Endothelial cell of umbilical vein (primary cell): ENCODE measurements around the gene MYOZ3. TPM values are rescaled to one million over a fixed set of nuclear protein-coding genes. Genes with fewer than 3 reads are reported as not detected.

ENCODE experiments used
- BruUV-seq: library from RNA; stranded (reverse); fragments of 400-500 nt; replicated peaks from 2 replicates; lab custom pipeline; 2021; lab: Mats Ljungman, UMichigan
- CTCF ChIA-PET: fragments of 300-600, 350-600 bp; sonication (Branson Sonifier 250); formaldehyde crosslinking; loops from one replicate; lab custom pipeline; 2021; ENCODE audit warnings: antibody characterized with exemption, inconsistent platforms; lab: Charles Lee
- POLR2A ChIA-PET: fragments of 300-600, 350-600 bp; sonication (Branson Sonifier 250); formaldehyde crosslinking; loops from one replicate; lab custom pipeline; 2021; ENCODE audit warnings: antibody characterized with exemption, inconsistent platforms; lab: Charles Lee
- DNase-seq: peaks from one replicate; pipeline ENCODE4 v3.0.0-alpha.2; 2011; ENCODE audit warnings: low read depth, low spot score
- FAIRE-seq: peaks from 2 replicates; lab custom pipeline; 2011; peaks lifted over from hg19 to GRCh38; lab: Jason Lieb, UNC
- H2AFZ ChIP-seq: 2 replicates; pipeline ENCODE4 v1.6.0; 2012; ENCODE audit warnings: low read depth, low read length, control low read depth, inconsistent platforms
- H3K27ac ChIP-seq: 2 replicates; pipeline ENCODE4 v1.5.1; 2011; ENCODE audit warnings: low read depth, mild to moderate bottlenecking, control low read depth, low read length, moderate library complexity; ENCODE audit not compliant: insufficient read depth
- H3K27me3 ChIP-seq, 2 experiments: 2 replicates each; pipeline versions ENCODE4 v1.6.0 to v1.6.1; 2011; ENCODE audit warnings: low read length in 2 of 2, mixed read lengths in 1 of 2; ENCODE audit not compliant: control insufficient read depth in 2 of 2, insufficient read depth in 2 of 2
- H3K36me3 ChIP-seq, 2 experiments: 2 replicates in 1 of 2; 3 replicates in 1 of 2; pipeline ENCODE4 v1.5.1; 2011; ENCODE audit warnings: low read length in 2 of 2, mild to moderate bottlenecking in 1 of 2, moderate library complexity in 1 of 2; ENCODE audit not compliant: control insufficient read depth in 2 of 2, insufficient read depth in 2 of 2; ENCODE audit errors: extremely low read depth in 1 of 2
- H3K4me1 ChIP-seq: 3 replicates; pipeline ENCODE4 v1.5.1; 2011; ENCODE audit warnings: mild to moderate bottlenecking, low read length; ENCODE audit not compliant: control insufficient read depth, insufficient read depth; ENCODE audit errors: extremely low read depth
- H3K4me2 ChIP-seq: 2 replicates; pipeline ENCODE4 v1.6.1; 2011; ENCODE audit warnings: low read length, control low read depth, mixed read lengths; ENCODE audit not compliant: insufficient read depth
- H3K4me3 ChIP-seq, 3 experiments: fragments of 200-600 bp in 1 of 3; sonication (generic), shearing (Covaris generic) in 1 of 3; replicated peaks in 1 of 3; 2 replicates each; pipeline ENCODE4 v1.5.1; 2011 to 2016; ENCODE audit warnings: control low read depth in 3 of 3, low read length in 3 of 3, mild to moderate bottlenecking in 2 of 3, inconsistent platforms in 1 of 3, low read depth in 1 of 3, moderate library complexity in 1 of 3; ENCODE audit not compliant: insufficient read depth in 1 of 3
- H3K79me2 ChIP-seq: 2 replicates; pipeline ENCODE4 v1.6.0; 2012; ENCODE audit warnings: low read length, inconsistent platforms; ENCODE audit not compliant: control insufficient read depth, insufficient read depth
- H3K9ac ChIP-seq: replicated peaks from 2 replicates; pipeline ENCODE3; 2011; ENCODE audit warnings: low read length, control low read depth; ENCODE audit not compliant: insufficient read depth; ENCODE audit errors: extremely low read depth
- H3K9me1 ChIP-seq: replicated peaks from 3 replicates; pipeline ENCODE4 v1.6.0; 2011; ENCODE audit warnings: mild to moderate bottlenecking, low read length; ENCODE audit not compliant: control insufficient read depth, insufficient read depth; ENCODE audit errors: extremely low read depth
- H3K9me3 ChIP-seq: replicated peaks from 2 replicates; pipeline ENCODE4 v1.5.1; 2012; ENCODE audit warnings: low read length, inconsistent platforms; ENCODE audit not compliant: control insufficient read depth, insufficient read depth
- H4K20me1 ChIP-seq: replicated peaks from 2 replicates; pipeline ENCODE3; 2011; ENCODE audit warnings: mild to moderate bottlenecking, low read length; ENCODE audit not compliant: control insufficient read depth, insufficient read depth; ENCODE audit errors: extremely low read depth
- EZH2 ChIP-seq: IDR thresholded peaks from 2 replicates; pipeline ENCODE4 v1.6.1; 2012; ENCODE audit warnings: borderline replicate concordance, low read depth, mild to moderate bottlenecking, moderate library complexity, low read length, inconsistent platforms; ENCODE audit not compliant: severe bottlenecking
- FOS ChIP-seq: IDR thresholded peaks from 2 replicates; pipeline ENCODE4 v1.6.1; 2011; ENCODE audit warnings: mild to moderate bottlenecking, low read length, moderate library complexity, borderline replicate concordance; ENCODE audit not compliant: insufficient read depth
- GATA2 ChIP-seq: IDR thresholded peaks from 2 replicates; pipeline ENCODE4 v1.7.0; 2011; ENCODE audit warnings: low read depth, mild to moderate bottlenecking, moderate library complexity, mixed read lengths, low read length; ENCODE audit not compliant: insufficient read length, insufficient read depth
- JUN ChIP-seq: IDR thresholded peaks from 2 replicates; pipeline ENCODE4 v1.6.1; 2011; ENCODE audit warnings: borderline replicate concordance, low read depth; ENCODE audit not compliant: insufficient read length, insufficient read depth
- MAX ChIP-seq: IDR thresholded peaks from 2 replicates; pipeline ENCODE4 v1.6.1; 2011; ENCODE audit not compliant: insufficient read depth, insufficient read length
- MYC ChIP-seq: IDR thresholded peaks from one replicate; pipeline ENCODE4 v1.6.1; 2011; ENCODE audit warnings: mild to moderate bottlenecking, low read depth, low read length
- POLR2A ChIP-seq: IDR thresholded peaks from 2 replicates; pipeline ENCODE4 v1.6.1; 2012; ENCODE audit warnings: low read depth, mild to moderate bottlenecking, control low read depth, low read length
- POLR2AphosphoS5 ChIP-seq: IDR thresholded peaks from 2 replicates; pipeline ENCODE4 v1.6.1; 2012; ENCODE audit warnings: low read depth, mild to moderate bottlenecking, control low read depth, low read length, moderate library complexity; ENCODE audit not compliant: insufficient read depth
- dilution Hi-C: fragments of 300-500 bp; cut with MboI; formaldehyde crosslinking; loops from one replicate; pipeline ENCODE4 v1.15.0; 2019; ENCODE audit warnings: low sequenced_read_pairs; ENCODE audit not compliant: extremely low pct_ligation_motif_present
- intact Hi-C: fragments of 100-400 bp; cut with micrococcal nuclease; formaldehyde crosslinking; loops from one replicate; pipeline ENCODE4 v1.10.0; 2022
- polyA plus RNA-seq, 4 experiments: library from polyadenylated mRNA; depleted of rRNA in 3 of 4; stranded (reverse) in 3 of 4; unstranded in 1 of 4; fragments of >200 nt; gene quantifications; 2 replicates each; pipeline versions ENCODE4 v1.2.1 to v1.2.3, GENCODE V29; 2011 to 2012; ENCODE audit warnings: missing spikeins in 1 of 4
- total RNA-seq: library from RNA; stranded (reverse); gene quantifications from 2 replicates; pipeline ENCODE4 v1.2.3, GENCODE V29; 2021
- TF ChIP-seq, protein P1 (sequence below), 2 donors: IDR thresholded peaks; 1 replicate in 1 of 2; 2 replicates in 1 of 2; pipeline ENCODE4 v1.5.1; 2011; ENCODE audit warnings: low read length in 2 of 2, mild to moderate bottlenecking in 2 of 2, moderate library complexity in 2 of 2, control low read depth in 1 of 2, inconsistent platforms in 1 of 2, low read depth in 1 of 2; ENCODE audit not compliant: insufficient read depth in 1 of 2; ENCODE audit errors: extremely low read depth in 1 of 2

Gene MYOZ3
- total and polyA plus RNA-seq, 2 donors (not counting 3 experiments of a cell fraction or from before 2014, with no cell fraction given): 0.43 to 1.1 TPM

DNA sequence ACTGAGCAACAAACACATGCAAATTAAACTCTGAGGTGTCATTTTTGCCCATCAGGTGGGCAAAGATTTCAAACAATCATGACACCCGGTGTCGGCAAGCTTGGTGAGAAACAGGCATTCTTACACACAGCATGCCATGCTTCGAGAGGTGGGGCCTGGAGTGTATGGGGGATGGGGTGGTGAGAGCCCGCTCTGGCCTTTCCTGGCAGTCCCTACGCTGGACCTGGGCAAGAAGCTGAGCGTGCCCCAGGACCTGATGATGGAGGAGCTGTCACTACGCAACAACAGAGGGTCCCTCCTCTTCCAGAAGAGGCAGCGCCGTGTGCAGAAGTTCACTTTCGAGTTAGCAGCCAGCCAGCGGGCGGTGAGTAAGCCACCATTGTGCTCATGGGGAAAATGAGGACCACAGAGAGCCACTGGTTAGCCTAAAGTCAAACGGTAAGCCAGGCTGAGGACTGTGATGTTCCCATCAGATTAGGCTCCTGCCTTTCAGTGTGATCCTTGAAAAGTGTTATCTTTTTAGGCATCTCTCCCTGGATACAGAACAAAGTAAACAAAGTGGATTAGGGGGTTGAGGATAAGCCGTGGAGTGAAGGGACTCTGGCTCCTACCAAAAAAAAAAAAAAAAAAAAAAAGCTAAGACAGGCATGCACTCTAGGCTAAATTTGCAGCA lies 9.4 kb downstream of the MYOZ3 start:
- no peak overlapping the region for H3K4me2 ChIP-seq
- H3K79me2 ChIP-seq: no peaks in the 10 kb centered on the region
- no peak overlapping the region for H2AFZ ChIP-seq
- no peaks in the 10 kb centered on the region for H4K20me1 ChIP-seq
- intact Hi-C loops (no loop called here), dilution Hi-C loops (no loop called here)
- H3K9ac ChIP-seq: no peak overlapping the region
- ChIA-PET CTCF (no interaction called here), POLR2A (interaction anchor here (0.5 kb wide), 1 partner anchor 8 kb away, joined by 3 read pairs; no protein-coding TSS in a partner anchor)
- H3K27me3 ChIP-seq: peaks cover 12% of the 10 kb centered on the region in 2 experiments
- no peak overlapping the region for H3K4me3 ChIP-seq
- no peak for DNase-seq
- BruUV-seq: no TSS peak
- no peaks in the 10 kb centered on the region for H3K9me3 ChIP-seq
- FAIRE-seq: no peak
- peaks cover 13% of the 10 kb centered on the region for H3K4me1 ChIP-seq
- no peaks in the 10 kb centered on the region for H3K9me1 ChIP-seq
- TF ChIP-seq MYC: no peak
- no peak for TF ChIP-seq EZH2
- TF ChIP-seq POLR2A: no peak
- no peak for TF ChIP-seq POLR2AphosphoS5
- TF ChIP-seq JUN: no peak
- no peak for TF ChIP-seq FOS
- no peak for TF ChIP-seq GATA2
- TF ChIP-seq, protein P1, sequence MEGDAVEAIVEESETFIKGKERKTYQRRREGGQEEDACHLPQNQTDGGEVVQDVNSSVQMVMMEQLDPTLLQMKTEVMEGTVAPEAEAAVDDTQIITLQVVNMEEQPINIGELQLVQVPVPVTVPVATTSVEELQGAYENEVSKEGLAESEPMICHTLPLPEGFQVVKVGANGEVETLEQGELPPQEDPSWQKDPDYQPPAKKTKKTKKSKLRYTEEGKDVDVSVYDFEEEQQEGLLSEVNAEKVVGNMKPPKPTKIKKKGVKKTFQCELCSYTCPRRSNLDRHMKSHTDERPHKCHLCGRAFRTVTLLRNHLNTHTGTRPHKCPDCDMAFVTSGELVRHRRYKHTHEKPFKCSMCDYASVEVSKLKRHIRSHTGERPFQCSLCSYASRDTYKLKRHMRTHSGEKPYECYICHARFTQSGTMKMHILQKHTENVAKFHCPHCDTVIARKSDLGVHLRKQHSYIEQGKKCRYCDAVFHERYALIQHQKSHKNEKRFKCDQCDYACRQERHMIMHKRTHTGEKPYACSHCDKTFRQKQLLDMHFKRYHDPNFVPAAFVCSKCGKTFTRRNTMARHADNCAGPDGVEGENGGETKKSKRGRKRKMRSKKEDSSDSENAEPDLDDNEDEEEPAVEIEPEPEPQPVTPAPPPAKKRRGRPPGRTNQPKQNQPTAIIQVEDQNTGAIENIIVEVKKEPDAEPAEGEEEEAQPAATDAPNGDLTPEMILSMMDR (IDR thresholded peaks at IDR 0.05; ENCODE audit: extremely low read depth in 1 of 2, insufficient read depth in 1 of 2, low read depth in 1 of 2, low read length in 2 of 2): no peak
- no peak for TF ChIP-seq MAX
- no peak overlapping the region for H3K27ac ChIP-seq
- H3K36me3 ChIP-seq: no peaks in the 10 kb centered on the region
